Measurements from ENCODE around the gene PCDHGA12.

The PCDHGA12 gene

GRCh38 chr5:141437221-141437620 is 6.9 kb downstream of the PCDHGA12 start:
- H3K4me1 ChIP-seq (ENCODE audit: insufficient read depth, poor library complexity, severe bottlenecking): no peaks in the 10 kb centered on the region
- no peaks in the 10 kb centered on the region for H3K27me3 ChIP-seq (ENCODE audit: insufficient read depth, poor library complexity, severe bottlenecking)
- H3K9me3 ChIP-seq (ENCODE audit: severe bottlenecking): peaks cover under 1% of the 10 kb centered on the region
- no peaks in the 10 kb centered on the region for H3K36me3 ChIP-seq (ENCODE audit: low read depth)
- DNase-seq (ENCODE audit: low spot score) (no peak), ATAC-seq (ENCODE audit: low read depth) (no peak)
- H3K27ac ChIP-seq (ENCODE audit: poor library complexity, severe bottlenecking): no peak overlapping the region
- no peak overlapping the region for H3K4me3 ChIP-seq (ENCODE audit: severe bottlenecking)
- no peak for TF ChIP-seq CTCF (IDR thresholded peaks at IDR 0.05; ENCODE audit: poor library complexity, severe bottlenecking)

GRCh38 chr5:141439411-141440141 is 9.3 kb downstream of the PCDHGA12 start:
- TF ChIP-seq CTCF (IDR thresholded peaks at IDR 0.05; ENCODE audit: poor library complexity, severe bottlenecking): no peak
- no peak for DNase-seq (ENCODE audit: low spot score)
- ATAC-seq (ENCODE audit: low read depth): no peak

GRCh38 chr5:141440341-141440740 is 10.0 kb downstream of the PCDHGA12 start:
- DNase-seq (ENCODE audit: low spot score) (no peak), ATAC-seq (ENCODE audit: low read depth) (no peak)
- Histone ChIP-seq H3K4me1 (ENCODE audit: insufficient read depth, poor library complexity, severe bottlenecking) (no peaks in the 10 kb centered on the region), H3K27me3 (ENCODE audit: insufficient read depth, poor library complexity, severe bottlenecking) (no peaks in the 10 kb centered on the region), H3K4me3 (ENCODE audit: severe bottlenecking) (no peak overlapping the region), H3K27ac (ENCODE audit: poor library complexity, severe bottlenecking) (no peak overlapping the region), H3K36me3 (ENCODE audit: low read depth) (no peaks in the 10 kb centered on the region), H3K9me3 (ENCODE audit: severe bottlenecking) (no peaks in the 10 kb centered on the region)
- no peak for TF ChIP-seq CTCF (IDR thresholded peaks at IDR 0.05; ENCODE audit: poor library complexity, severe bottlenecking)

More at GRCh38 chr5:141439411-141440141, 9.3 kb downstream of the PCDHGA12 start:
- no peaks in the 10 kb centered on the region for H3K36me3 ChIP-seq (ENCODE audit: low read depth)
- H3K27me3 ChIP-seq (ENCODE audit: insufficient read depth, poor library complexity, severe bottlenecking): no peaks in the 10 kb centered on the region
- H3K4me1 ChIP-seq (ENCODE audit: insufficient read depth, poor library complexity, severe bottlenecking): no peaks in the 10 kb centered on the region
- H3K27ac ChIP-seq (ENCODE audit: poor library complexity, severe bottlenecking): no peak overlapping the region
- H3K4me3 ChIP-seq (ENCODE audit: severe bottlenecking): no peak overlapping the region
- no peaks in the 10 kb centered on the region for H3K9me3 ChIP-seq (ENCODE audit: severe bottlenecking)

- no peak overlapping the region for H3K27ac ChIP-seq (ENCODE audit: poor library complexity, severe bottlenecking)
- DNase-seq (ENCODE audit: low spot score): no peak
- no peaks in the 10 kb centered on the region for H3K9me3 ChIP-seq (ENCODE audit: severe bottlenecking)
- no peaks in the 10 kb centered on the region for H3K4me1 ChIP-seq (ENCODE audit: insufficient read depth, poor library complexity, severe bottlenecking)
- no peak for ATAC-seq (ENCODE audit: low read depth)
- no peaks in the 10 kb centered on the region for H3K36me3 ChIP-seq (ENCODE audit: low read depth)
- H3K27me3 ChIP-seq (ENCODE audit: insufficient read depth, poor library complexity, severe bottlenecking): no peaks in the 10 kb centered on the region
- no peak for TF ChIP-seq CTCF (IDR thresholded peaks at IDR 0.05; ENCODE audit: poor library complexity, severe bottlenecking)
- H3K4me3 ChIP-seq (ENCODE audit: severe bottlenecking): no peak overlapping the region
Measured at GRCh38 chr5:141441571-141442170, 11.4 kb downstream of the PCDHGA12 start.

GRCh38 chr5:141465351-141465750 is 35.0 kb downstream of the PCDHGA12 start:
- Histone ChIP-seq H3K4me3 (ENCODE audit: severe bottlenecking) (no peak overlapping the region), H3K4me1 (ENCODE audit: insufficient read depth, poor library complexity, severe bottlenecking) (no peaks in the 10 kb centered on the region), H3K27ac (ENCODE audit: poor library complexity, severe bottlenecking) (no peak overlapping the region), H3K27me3 (ENCODE audit: insufficient read depth, poor library complexity, severe bottlenecking) (no peaks in the 10 kb centered on the region), H3K9me3 (ENCODE audit: severe bottlenecking) (no peaks in the 10 kb centered on the region), H3K36me3 (ENCODE audit: low read depth) (no peaks in the 10 kb centered on the region)
- ATAC-seq (ENCODE audit: low read depth): no peak
- DNase-seq (ENCODE audit: low spot score): no peak
- TF ChIP-seq CTCF (IDR thresholded peaks at IDR 0.05; ENCODE audit: poor library complexity, severe bottlenecking): no peak
